ENCODE data around the gene BTBD16. TPM values are rescaled to one million over a fixed set of nuclear protein-coding genes. Genes with fewer than 3 reads are reported as not detected.

The BTBD16 gene
- total RNA-seq, 2 experiments from 2014 or later = not detected

DNA sequence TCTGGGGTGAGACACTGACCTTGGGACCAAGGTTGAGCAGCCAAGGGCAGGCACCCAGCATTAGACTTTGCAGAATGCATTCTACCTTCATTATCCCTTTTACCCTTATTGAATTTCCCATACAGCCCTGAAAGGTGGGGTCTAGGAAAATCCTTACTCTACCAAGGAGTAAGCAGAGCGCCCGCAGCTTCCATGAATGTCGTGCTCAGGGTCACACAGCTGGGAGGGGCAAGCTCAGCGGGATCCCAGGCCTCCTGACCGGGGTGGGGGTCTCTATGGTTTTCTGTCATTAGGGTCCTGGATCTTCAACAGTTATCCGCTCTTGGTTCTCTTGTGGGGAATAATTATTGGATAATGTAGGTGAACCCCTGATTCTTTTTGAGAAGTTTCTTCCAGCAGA, 30.7 kb upstream of the BTBD16 start:
- ChIA-PET POLR2A (no interaction called here), CTCF (no interaction called here)
- H3K4me1 Mint-ChIP-seq = no peaks in the 10 kb centered on the region
- peaks cover 5% of the 10 kb centered on the region for H3K27me3 Mint-ChIP-seq
- no peaks in the 10 kb centered on the region for H3K36me3 Mint-ChIP-seq (ENCODE audit: low read depth)
- no peak overlapping the region for H3K27ac Mint-ChIP-seq
- no peak for DNase-seq
- no peak overlapping the region for H3K4me3 Mint-ChIP-seq
- H3K9me3 Mint-ChIP-seq = no peaks in the 10 kb centered on the region

DNA sequence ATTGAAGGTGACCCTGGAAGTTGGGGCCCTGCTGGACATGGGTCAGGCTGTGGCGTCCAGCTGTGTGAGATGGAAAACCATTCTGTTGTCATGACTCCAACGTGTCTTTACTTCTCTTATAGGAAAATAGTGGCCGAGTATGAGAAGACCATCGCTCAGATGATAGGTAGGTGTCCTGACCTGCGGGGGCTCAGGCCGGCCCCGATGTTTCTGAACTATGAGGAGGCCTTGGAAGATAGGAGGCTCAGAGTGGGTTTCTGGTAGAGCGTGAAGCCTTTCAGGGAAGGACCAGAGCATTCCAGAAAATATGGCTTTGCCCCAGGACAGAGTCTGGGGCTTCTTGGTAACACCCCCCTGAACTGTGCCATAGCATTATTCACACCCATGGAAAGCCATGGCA, 29.3 kb upstream of the BTBD16 start:
- Mint-ChIP-seq H3K36me3 (ENCODE audit: low read depth) (no peaks in the 10 kb centered on the region), H3K27ac (no peak overlapping the region), H3K4me1 (no peaks in the 10 kb centered on the region), H3K9me3 (no peaks in the 10 kb centered on the region), H3K4me3 (no peak overlapping the region), H3K27me3 (peaks cover 5% of the 10 kb centered on the region)
- ChIA-PET POLR2A (no interaction called here), CTCF (no interaction called here)
- no peak for DNase-seq

DNA sequence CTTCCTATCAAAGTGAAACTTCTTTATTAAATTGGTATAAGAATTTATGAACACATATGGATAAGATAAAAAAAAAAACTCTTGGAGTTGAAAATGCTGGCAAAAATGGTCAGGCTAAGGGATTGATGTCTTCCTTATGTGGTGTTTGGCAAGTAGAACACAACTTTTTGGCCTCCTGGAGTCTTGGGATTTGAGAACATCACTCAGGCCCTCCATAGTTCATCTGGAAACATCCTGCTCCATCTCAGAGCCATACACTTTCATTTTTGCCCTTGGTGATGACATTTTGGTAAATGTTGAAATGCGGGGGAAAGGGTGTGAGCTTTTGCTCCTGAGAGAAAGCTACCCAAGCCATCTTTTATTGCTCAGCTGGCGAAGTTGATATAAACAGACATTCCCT, 27.5 kb upstream of the BTBD16 start:
- no peaks in the 10 kb centered on the region for H3K36me3 Mint-ChIP-seq (ENCODE audit: low read depth)
- peaks cover 2% of the 10 kb centered on the region for H3K27me3 Mint-ChIP-seq
- CTCF ChIA-PET = no interaction called here
- H3K27ac Mint-ChIP-seq = no peak overlapping the region
- no peak for DNase-seq
- POLR2A ChIA-PET = interaction anchor here (0.6 kb wide), 1 partner anchor 15 kb away, joined by 3 read pairs; no protein-coding TSS in a partner anchor
- H3K9me3 Mint-ChIP-seq = no peaks in the 10 kb centered on the region
- no peaks in the 10 kb centered on the region for H3K4me1 Mint-ChIP-seq
- no peak overlapping the region for H3K4me3 Mint-ChIP-seq

DNA sequence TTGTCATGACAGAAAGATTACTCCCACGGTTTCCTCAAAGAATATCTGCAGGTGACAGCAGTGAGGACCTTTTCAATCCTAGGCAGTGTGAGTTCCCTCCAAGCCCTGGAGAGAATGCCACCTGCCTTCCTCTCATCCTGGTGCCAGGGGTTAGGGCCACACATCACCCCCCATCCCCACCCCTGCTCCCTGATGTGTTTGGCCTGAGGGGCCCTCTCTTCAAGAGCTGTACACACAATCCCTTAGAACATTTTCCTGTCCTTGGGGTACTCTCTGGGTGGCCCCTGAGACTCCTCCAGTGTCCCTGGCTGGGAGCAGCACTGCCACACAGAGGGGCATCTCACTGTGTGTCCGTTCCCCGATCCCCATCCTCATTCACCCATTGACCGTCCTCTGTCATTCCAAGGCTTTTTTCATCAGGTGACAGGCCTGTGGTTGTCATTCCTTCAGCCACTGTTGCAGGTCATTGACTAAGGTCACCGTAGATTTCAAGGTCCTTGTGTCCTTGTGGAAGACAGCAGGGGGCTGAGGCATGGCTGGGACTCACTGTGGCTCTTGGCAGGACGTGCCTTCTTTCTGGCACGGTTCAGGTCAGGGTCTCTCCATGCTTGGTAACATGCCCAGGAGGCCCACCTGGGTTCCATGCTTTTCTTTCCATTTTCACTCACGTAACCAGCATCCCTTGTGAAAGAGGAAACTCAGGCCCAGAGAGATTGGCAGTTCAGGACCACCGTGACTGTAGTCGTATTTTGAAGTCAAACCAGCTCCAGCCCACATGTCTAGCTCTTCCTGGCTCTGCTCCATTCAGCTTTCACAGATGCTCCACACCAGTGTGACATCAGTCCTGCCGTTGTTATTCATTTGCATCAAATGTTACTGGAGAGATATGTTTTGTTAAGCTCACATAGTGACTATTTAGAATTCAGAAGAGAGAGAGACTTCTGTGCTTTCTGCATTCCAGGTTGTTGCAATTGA, 26.8 kb upstream of the BTBD16 start:
- H3K9me3 Mint-ChIP-seq = no peaks in the 10 kb centered on the region
- no peak overlapping the region for H3K27ac Mint-ChIP-seq
- ChIA-PET CTCF (no interaction called here), POLR2A (interaction anchor here (0.6 kb wide), 1 partner anchor 14 kb away, joined by 3 read pairs; no protein-coding TSS in a partner anchor)
- H3K4me1 Mint-ChIP-seq = no peaks in the 10 kb centered on the region
- peaks cover 2% of the 10 kb centered on the region for H3K27me3 Mint-ChIP-seq
- no peak overlapping the region for H3K4me3 Mint-ChIP-seq
- no peak for DNase-seq
- no peaks in the 10 kb centered on the region for H3K36me3 Mint-ChIP-seq (ENCODE audit: low read depth)

DNA sequence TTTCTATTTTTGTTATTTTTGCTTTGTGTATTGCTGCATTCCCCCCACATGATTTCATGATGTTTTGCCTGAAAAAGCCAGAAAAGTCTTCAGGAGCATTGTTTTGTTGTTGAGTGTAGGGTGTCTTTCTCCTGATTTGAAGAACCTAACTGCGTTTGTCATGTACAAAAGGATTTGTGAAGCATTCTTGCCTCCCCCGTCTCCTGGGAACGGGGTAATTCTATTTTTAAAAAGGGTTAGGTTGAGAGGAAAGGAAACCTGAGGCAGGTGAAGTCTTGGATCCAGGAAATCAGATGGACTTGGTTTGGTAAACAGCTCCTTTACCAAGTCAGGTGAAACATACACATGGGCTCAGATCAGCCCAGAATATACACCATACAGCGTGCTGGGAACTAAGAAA, 26.0 kb upstream of the BTBD16 start:
- Mint-ChIP-seq H3K36me3 (ENCODE audit: low read depth) (no peaks in the 10 kb centered on the region), H3K4me1 (no peaks in the 10 kb centered on the region), H3K27me3 (peaks cover 2% of the 10 kb centered on the region), H3K27ac (no peak overlapping the region), H3K4me3 (no peak overlapping the region), H3K9me3 (no peaks in the 10 kb centered on the region)
- POLR2A ChIA-PET = no interaction called here
- no peak for DNase-seq
- CTCF ChIA-PET = interaction anchor here (0.9 kb wide), 1 partner anchor 9 kb away, joined by 3 read pairs; no protein-coding TSS in a partner anchor

DNA sequence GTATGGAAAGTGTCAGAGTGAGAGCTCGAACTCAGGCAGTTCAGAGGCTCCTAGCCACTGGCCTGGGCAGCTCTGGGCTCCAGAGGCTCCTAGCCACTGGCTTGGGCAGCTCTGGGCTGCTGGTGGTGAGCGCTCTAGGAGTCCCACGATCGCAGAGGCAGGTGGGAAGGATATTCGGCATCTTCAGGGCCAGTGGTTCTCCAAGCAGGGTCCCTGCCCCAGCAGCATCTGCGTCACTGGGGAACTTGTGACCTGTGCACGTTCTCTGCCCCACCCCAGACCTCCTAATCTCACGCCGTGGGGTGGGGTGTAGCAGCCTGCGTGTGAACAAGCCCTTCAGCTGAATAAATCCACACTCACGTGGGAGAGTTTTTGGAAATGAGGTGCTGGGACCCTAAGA, 25.2 kb upstream of the BTBD16 start:
- no peak overlapping the region for H3K27ac Mint-ChIP-seq

DNA sequence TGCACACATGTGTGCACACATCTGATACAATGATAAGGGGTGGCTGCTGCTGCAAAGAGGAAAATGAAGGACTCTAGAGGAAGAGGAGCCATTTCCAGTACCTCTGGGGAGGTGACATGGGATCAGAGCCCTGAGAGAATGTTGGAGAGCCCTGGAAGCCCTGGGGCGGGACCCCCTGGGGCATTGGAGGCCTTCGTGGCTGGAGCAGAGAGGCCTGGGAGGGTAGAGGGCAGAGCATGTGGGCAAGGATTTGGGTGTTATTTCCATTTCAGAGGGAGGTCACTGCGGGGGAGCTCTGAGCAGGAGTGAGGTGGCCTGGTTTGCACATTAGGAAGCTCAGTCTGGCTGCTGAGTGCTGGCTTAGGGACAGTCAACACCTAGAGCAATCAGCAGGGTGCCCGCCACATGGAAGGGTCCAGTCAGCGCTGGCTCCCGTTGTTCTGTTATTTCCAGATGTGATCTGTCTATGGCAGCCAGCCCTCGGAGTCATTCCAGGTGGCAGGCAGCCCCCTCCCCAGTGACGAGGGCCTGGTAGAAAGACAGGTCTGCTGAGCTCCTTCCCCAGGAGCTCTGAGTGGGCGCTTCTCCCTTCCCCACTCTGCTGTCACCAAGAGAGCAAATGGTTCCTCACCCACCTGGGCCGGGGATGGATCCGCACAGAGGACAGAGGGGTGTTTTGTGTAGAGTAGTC, 24.1 kb upstream of the BTBD16 start:
- H3K4me3 Mint-ChIP-seq = no peak overlapping the region
- ChIA-PET CTCF (no interaction called here), POLR2A (no interaction called here)
- no peak for DNase-seq
- H3K27me3 Mint-ChIP-seq = peaks cover 2% of the 10 kb centered on the region
- no peak overlapping the region for H3K27ac Mint-ChIP-seq
- no peaks in the 10 kb centered on the region for H3K4me1 Mint-ChIP-seq
- no peaks in the 10 kb centered on the region for H3K9me3 Mint-ChIP-seq
- no peaks in the 10 kb centered on the region for H3K36me3 Mint-ChIP-seq (ENCODE audit: low read depth)

More for the DNA sequence above, 25.2 kb upstream of the BTBD16 start:
- no peak for DNase-seq
- H3K4me3 Mint-ChIP-seq = no peak overlapping the region
- no peaks in the 10 kb centered on the region for H3K36me3 Mint-ChIP-seq (ENCODE audit: low read depth)
- ChIA-PET POLR2A (no interaction called here), CTCF (interaction anchor here (0.9 kb wide), 1 partner anchor 9 kb away, joined by 3 read pairs; no protein-coding TSS in a partner anchor)
- H3K27me3 Mint-ChIP-seq = peaks cover 2% of the 10 kb centered on the region
- no peaks in the 10 kb centered on the region for H3K4me1 Mint-ChIP-seq
- H3K9me3 Mint-ChIP-seq = no peaks in the 10 kb centered on the region

DNA sequence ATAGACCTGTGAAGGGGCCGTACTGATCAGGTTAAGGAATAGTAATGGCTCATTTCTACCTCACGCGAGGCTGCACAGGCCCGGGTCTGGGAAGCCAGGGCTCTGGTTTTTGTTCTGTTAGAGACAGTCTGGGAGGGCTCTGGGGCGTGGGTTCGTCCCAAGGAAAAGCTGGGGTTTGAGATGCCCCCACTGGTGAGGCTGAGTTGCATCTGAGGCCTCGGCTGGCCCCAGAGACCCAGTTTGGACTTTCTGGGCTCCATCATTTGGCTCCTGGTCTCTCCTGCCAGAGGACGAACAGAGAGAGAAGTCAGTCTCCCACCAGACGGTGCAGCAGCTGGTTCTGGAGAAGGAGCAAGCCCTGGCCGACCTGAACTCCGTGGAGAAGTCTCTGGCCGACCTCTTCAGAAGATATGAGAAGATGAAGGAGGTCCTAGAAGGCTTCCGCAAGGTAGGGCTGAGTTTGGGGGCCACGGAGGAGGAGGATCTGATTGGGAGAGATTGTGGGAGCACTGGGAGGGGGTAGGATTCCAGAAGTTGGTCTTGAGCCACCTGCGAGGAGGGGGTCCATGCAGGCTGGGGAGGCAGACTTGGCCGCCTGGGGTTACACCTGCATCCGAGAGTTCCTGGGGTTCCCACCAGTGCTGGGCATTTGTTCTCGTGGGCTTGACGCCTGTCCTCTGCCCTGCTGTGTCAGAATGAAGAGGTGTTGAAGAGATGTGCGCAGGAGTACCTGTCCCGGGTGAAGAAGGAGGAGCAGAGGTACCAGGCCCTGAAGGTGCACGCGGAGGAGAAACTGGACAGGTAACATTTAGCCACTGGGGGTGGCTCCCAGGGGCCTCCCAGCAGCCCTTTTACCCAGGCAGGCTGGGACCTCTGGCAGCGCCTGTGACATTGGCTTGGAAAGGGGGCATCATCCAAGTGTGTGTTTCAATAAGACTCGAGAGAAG, 22.5 kb upstream of the BTBD16 start:
- Mint-ChIP-seq H3K9me3 (no peaks in the 10 kb centered on the region), H3K27ac (no peak overlapping the region), H3K4me1 (no peaks in the 10 kb centered on the region), H3K36me3 (ENCODE audit: low read depth) (no peaks in the 10 kb centered on the region), H3K4me3 (no peak overlapping the region), H3K27me3 (peaks cover 2% of the 10 kb centered on the region)
- CTCF ChIA-PET = no interaction called here
- POLR2A ChIA-PET = no interaction called here
- DNase-seq = no peak

DNA sequence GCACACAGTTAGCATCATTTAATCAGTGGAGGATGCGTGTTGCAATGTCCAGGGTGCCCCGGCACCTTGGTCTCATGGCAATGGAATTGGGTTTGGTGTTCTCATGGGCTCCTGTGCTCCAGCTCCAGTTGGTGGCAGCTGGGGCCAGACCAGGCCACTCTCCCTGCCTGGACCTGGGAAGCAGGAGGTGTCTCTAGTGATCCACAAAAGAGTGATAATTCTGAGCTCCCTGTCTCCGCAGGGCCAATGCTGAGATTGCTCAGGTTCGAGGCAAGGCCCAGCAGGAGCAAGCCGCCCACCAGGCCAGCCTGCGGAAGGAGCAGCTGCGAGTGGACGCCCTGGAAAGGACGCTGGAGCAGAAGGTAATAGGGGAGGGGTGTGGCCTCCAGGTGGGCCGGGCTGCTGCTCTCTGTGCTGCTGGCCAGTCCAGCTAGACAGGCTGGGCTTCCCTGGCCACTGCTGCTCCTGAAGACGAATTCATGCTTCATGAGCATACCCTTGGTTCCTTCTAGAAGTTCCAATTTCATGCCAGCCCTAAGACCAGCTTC, 21.7 kb upstream of the BTBD16 start:
- H3K36me3 Mint-ChIP-seq (ENCODE audit: low read depth) = no peaks in the 10 kb centered on the region
- no peak overlapping the region for H3K27ac Mint-ChIP-seq
- DNase-seq = no peak
- POLR2A ChIA-PET = no interaction called here
- no peaks in the 10 kb centered on the region for H3K9me3 Mint-ChIP-seq
- CTCF ChIA-PET = no interaction called here
- H3K4me1 Mint-ChIP-seq = no peaks in the 10 kb centered on the region
- H3K4me3 Mint-ChIP-seq = no peak overlapping the region
- H3K27me3 Mint-ChIP-seq = peaks cover 2% of the 10 kb centered on the region

DNA sequence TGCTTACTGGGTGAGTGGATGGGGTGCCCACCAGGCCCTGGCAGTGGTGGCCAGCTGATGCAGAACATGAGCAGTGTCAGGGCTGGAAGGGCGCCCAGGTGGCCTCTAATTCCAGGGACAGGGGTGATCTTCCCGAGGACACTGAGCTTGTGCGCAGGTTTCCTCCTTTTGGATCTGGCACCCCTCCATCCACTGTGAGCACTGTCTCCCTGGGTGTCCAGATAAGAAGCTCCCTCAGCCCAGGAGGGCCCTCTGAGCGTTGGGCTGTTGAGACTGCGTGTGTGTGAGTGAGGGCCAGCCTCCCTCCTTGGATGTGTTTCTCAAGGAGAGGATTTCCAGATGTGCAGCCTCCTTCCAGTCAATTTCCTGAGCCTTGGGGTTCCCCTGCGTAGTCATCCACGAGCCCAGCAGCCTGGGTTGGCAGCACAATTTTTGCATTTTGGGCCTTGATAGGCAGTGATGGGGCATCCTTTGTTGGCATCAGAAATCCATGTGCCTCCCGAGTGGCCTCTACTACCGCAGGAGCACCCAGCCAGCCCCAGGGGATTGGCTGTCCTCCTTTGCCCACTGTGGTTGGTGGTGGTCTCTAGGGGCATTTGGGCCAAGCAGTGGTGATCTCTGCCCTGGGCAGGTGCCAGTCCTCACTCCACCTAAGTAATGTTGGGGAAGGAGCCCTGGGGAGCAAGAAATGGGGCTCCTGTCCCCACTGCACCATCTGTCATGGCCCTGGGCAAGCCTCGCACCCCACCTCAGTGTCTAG, 20.9 kb upstream of the BTBD16 start:
- Mint-ChIP-seq H3K4me3 (no peak overlapping the region), H3K9me3 (no peaks in the 10 kb centered on the region), H3K36me3 (ENCODE audit: low read depth) (no peaks in the 10 kb centered on the region), H3K4me1 (no peaks in the 10 kb centered on the region), H3K27ac (no peak overlapping the region), H3K27me3 (no peaks in the 10 kb centered on the region)
- DNase-seq = no peak
- POLR2A ChIA-PET = no interaction called here
- CTCF ChIA-PET = no interaction called here

DNA sequence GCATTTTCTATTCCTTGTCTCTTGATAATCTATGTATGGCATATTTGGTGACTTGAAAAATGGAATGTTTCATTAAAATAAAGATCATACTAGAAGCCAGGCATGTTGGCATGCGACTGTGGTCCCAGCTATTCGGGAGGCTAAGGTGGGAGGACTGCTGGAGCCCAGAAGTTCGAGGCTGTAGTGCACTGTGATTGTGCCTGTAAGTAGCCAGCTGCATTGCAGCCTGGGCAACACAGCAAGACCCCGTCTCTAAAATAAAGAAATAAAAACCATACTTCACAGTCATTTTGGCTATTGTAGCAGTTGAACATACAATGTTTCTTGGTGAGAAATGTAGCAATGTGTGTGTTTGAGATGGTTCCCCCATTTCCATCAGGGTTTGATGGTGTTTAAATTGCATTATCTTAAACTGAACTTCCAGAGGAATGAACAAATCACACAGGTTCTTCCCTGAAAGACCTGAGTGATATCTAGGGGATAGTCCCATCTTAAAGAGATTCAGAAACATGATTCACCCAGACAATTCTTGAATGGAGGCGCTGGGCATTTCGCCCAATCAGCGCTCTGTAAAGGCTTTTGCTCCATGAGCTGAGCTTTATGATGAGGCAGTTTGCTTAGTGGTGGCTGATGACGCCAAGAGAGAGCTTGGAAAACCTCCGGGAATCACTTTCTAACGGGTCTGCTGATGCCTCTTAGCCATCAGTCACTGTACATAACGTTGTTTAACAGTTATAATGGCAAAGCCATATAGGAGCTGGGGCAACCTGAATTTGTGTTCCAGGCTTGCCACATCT, 19.4 kb upstream of the BTBD16 start:
- CTCF ChIA-PET = interaction anchor here (1.4 kb wide), 1 partner anchor 16 kb away, joined by 3 read pairs; no protein-coding TSS in a partner anchor
- Mint-ChIP-seq H3K4me3 (no peak overlapping the region), H3K27ac (no peak overlapping the region), H3K9me3 (no peaks in the 10 kb centered on the region), H3K4me1 (no peaks in the 10 kb centered on the region), H3K36me3 (ENCODE audit: low read depth) (no peaks in the 10 kb centered on the region), H3K27me3 (no peaks in the 10 kb centered on the region)
- DNase-seq = no peak
- POLR2A ChIA-PET = no interaction called here

DNA sequence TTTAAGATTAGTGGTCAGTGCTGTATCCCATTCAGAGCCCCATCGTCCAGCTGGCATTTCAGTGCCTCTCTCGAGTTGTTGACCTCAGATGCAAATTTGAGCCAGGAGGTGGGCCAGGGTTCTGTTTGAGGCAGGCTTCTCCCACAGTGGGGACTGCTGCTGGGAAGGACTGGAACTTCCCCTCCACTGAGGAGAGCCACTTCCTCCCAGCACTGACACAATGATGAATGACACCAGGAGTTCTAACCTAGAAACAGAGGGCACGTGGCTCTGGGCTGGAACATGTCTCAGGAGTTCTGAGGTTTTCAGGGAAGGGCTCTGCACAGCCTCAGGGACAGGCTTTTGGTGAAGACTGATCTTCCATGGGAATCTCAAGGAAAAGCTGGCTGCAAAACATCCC, 18.3 kb upstream of the BTBD16 start:
- no peak for DNase-seq
- H3K27ac Mint-ChIP-seq = no peak overlapping the region
- H3K4me3 Mint-ChIP-seq = no peak overlapping the region
- H3K9me3 Mint-ChIP-seq = no peaks in the 10 kb centered on the region
- no peaks in the 10 kb centered on the region for H3K4me1 Mint-ChIP-seq
- ChIA-PET CTCF (no interaction called here), POLR2A (no interaction called here)
- no peaks in the 10 kb centered on the region for H3K36me3 Mint-ChIP-seq (ENCODE audit: low read depth)
- H3K27me3 Mint-ChIP-seq = no peaks in the 10 kb centered on the region

All from activated CD4-positive, alpha-beta memory T cell treated with anti-CD3 and anti-CD28 coated beads, Interleukin-2, amount 10 ng/mL, durations not matched to agents 7 days and 5 days (primary cell).